ENCODE results near the gene EMB. TPM values are rescaled to one million over a fixed set of nuclear protein-coding genes. Genes with fewer than 3 reads are reported as not detected.
"Not testable (repeated sequence)": the region's sequence is repeated elsewhere in the genome, so short reads cannot be mapped to it uniquely, and the experiment has no call there.

The EMB gene
- total RNA-seq, 1 donor from 2014 or later = 29.5 TPM

GRCh38 chr5:50439221-50439620 lies 1.9 kb downstream of the EMB start:
- Mint-ChIP-seq H3K4me1 (ENCODE audit: low read depth) (peaks cover 9% of the 10 kb centered on the region), H3K9me3 (ENCODE audit: low read depth) (no peaks in the 10 kb centered on the region), H3K27ac (no peak overlapping the region), H3K36me3 (ENCODE audit: insufficient read depth) (no peaks in the 10 kb centered on the region), H3K27me3 (no peaks in the 10 kb centered on the region), H3K4me3 (ENCODE audit: low read depth) (no peak overlapping the region)
- TF ChIP-seq CTCF (IDR thresholded peaks at IDR 0.05; ENCODE audit: unreplicated experiment) = no peak
- no peak for DNase-seq (ENCODE audit: low spot score, unreplicated experiment)

GRCh38 chr5:50438060-50438459 lies 3.0 kb downstream of the EMB start:
- not testable (repeated sequence) for H3K4me3 Mint-ChIP-seq (ENCODE audit: low read depth); H3K27me3 Mint-ChIP-seq; H3K9me3 Mint-ChIP-seq (ENCODE audit: low read depth); H3K4me1 Mint-ChIP-seq (ENCODE audit: low read depth); H3K36me3 Mint-ChIP-seq (ENCODE audit: insufficient read depth); DNase-seq (ENCODE audit: low spot score, unreplicated experiment); H3K27ac Mint-ChIP-seq

- DNase-seq (ENCODE audit: low spot score, unreplicated experiment) = no peak
- H3K9me3 Mint-ChIP-seq (ENCODE audit: low read depth) = no peaks in the 10 kb centered on the region
- TF ChIP-seq CTCF (IDR thresholded peaks at IDR 0.05; ENCODE audit: unreplicated experiment) = no peak
- H3K27me3 Mint-ChIP-seq = no peaks in the 10 kb centered on the region
- H3K36me3 Mint-ChIP-seq (ENCODE audit: insufficient read depth) = no peaks in the 10 kb centered on the region
- H3K4me3 Mint-ChIP-seq (ENCODE audit: low read depth) = no peak overlapping the region
- H3K4me1 Mint-ChIP-seq (ENCODE audit: low read depth) = no peaks in the 10 kb centered on the region
- H3K27ac Mint-ChIP-seq = no peak overlapping the region
Measured at GRCh38 chr5:50435168-50435567, 5.9 kb downstream of the EMB start.

GRCh38 chr5:50431133-50431904 lies 9.8 kb downstream of the EMB start:
- DNase-seq (ENCODE audit: low spot score, unreplicated experiment); H3K36me3 Mint-ChIP-seq (ENCODE audit: insufficient read depth): not testable (repeated sequence)

GRCh38 chr5:50423100-50423799 lies 17.8 kb downstream of the EMB start:
- not testable (repeated sequence) for H3K4me1 Mint-ChIP-seq (ENCODE audit: low read depth); H3K4me3 Mint-ChIP-seq (ENCODE audit: low read depth); H3K36me3 Mint-ChIP-seq (ENCODE audit: insufficient read depth); H3K9me3 Mint-ChIP-seq (ENCODE audit: low read depth); DNase-seq (ENCODE audit: low spot score, unreplicated experiment); H3K27ac Mint-ChIP-seq; H3K27me3 Mint-ChIP-seq

More at GRCh38 chr5:50431133-50431904, 9.8 kb downstream of the EMB start:
- not testable (repeated sequence) for H3K9me3 Mint-ChIP-seq (ENCODE audit: low read depth); H3K4me1 Mint-ChIP-seq (ENCODE audit: low read depth); H3K4me3 Mint-ChIP-seq (ENCODE audit: low read depth); H3K27me3 Mint-ChIP-seq; H3K27ac Mint-ChIP-seq

GRCh38 chr5:50421184-50421950 lies 19.7 kb downstream of the EMB start:
- not testable (repeated sequence) for H3K4me1 Mint-ChIP-seq (ENCODE audit: low read depth); H3K27ac Mint-ChIP-seq; DNase-seq (ENCODE audit: low spot score, unreplicated experiment); H3K4me3 Mint-ChIP-seq (ENCODE audit: low read depth); H3K9me3 Mint-ChIP-seq (ENCODE audit: low read depth); H3K27me3 Mint-ChIP-seq; H3K36me3 Mint-ChIP-seq (ENCODE audit: insufficient read depth)

GRCh38 chr5:50420343-50420935 lies 20.6 kb downstream of the EMB start:
- no peak overlapping the region for H3K4me3 Mint-ChIP-seq (ENCODE audit: low read depth)
- no peak for TF ChIP-seq CTCF (IDR thresholded peaks at IDR 0.05; ENCODE audit: unreplicated experiment)
- no peaks in the 10 kb centered on the region for H3K27me3 Mint-ChIP-seq
- peaks cover 2% of the 10 kb centered on the region for H3K4me1 Mint-ChIP-seq (ENCODE audit: low read depth)
- peaks cover 6% of the 10 kb centered on the region for H3K9me3 Mint-ChIP-seq (ENCODE audit: low read depth)
- DNase-seq (ENCODE audit: low spot score, unreplicated experiment) = no peak
- H3K27ac Mint-ChIP-seq = no peak overlapping the region
- H3K36me3 Mint-ChIP-seq (ENCODE audit: insufficient read depth) = peaks cover 5% of the 10 kb centered on the region

GRCh38 chr5:50419656-50420055 lies 21.4 kb downstream of the EMB start:
- H3K4me1 Mint-ChIP-seq (ENCODE audit: low read depth); DNase-seq (ENCODE audit: low spot score, unreplicated experiment); H3K27me3 Mint-ChIP-seq; H3K9me3 Mint-ChIP-seq (ENCODE audit: low read depth); H3K36me3 Mint-ChIP-seq (ENCODE audit: insufficient read depth); H3K4me3 Mint-ChIP-seq (ENCODE audit: low read depth); H3K27ac Mint-ChIP-seq: not testable (repeated sequence)

GRCh38 chr5:50416637-50417036 lies 24.5 kb downstream of the EMB start:
- H3K4me3 Mint-ChIP-seq (ENCODE audit: low read depth); H3K9me3 Mint-ChIP-seq (ENCODE audit: low read depth); H3K27ac Mint-ChIP-seq; H3K4me1 Mint-ChIP-seq (ENCODE audit: low read depth); H3K36me3 Mint-ChIP-seq (ENCODE audit: insufficient read depth); H3K27me3 Mint-ChIP-seq; DNase-seq (ENCODE audit: low spot score, unreplicated experiment): not testable (repeated sequence)

Measured in progenitor cell of endocrine pancreas (in vitro differentiated cells).